Measurements from ENCODE around the gene SLC5A3.

- no peak for TF ChIP-seq EP300 (conservative IDR thresholded peaks at IDR 0.05; ENCODE audit: poor library complexity, severe bottlenecking)
- no peak for TF ChIP-seq CTCF (IDR thresholded peaks at IDR 0.05; ENCODE audit: poor library complexity, severe bottlenecking)
- TF ChIP-seq REST (IDR thresholded peaks at IDR 0.05; ENCODE audit: borderline replicate concordance) = no peak
- TF ChIP-seq POLR2AphosphoS5 (IDR thresholded peaks at IDR 0.05) = no peak
These were observed 10.0 kb downstream of the SLC5A3 start for GRCh38 chr21:34083357-34083756.

Measured in neural cell (in vitro differentiated cells).